Activated CD4-positive, alpha-beta T cell treated with anti-CD3 and anti-CD28 coated beads for 36 hours (primary cell): Measurements from ENCODE around the gene CNNM3. TPM values are rescaled to one million over a fixed set of nuclear protein-coding genes. Genes with fewer than 3 reads are reported as not detected.
"Not testable (repeated sequence)": the region's sequence is repeated elsewhere in the genome, so short reads cannot be mapped to it uniquely, and the experiment has no call there.

Source experiments
- ATAC-seq: fragments of 200-7000 bp; cut with Tn5 transposase; one replicate; pipeline ENCODE4 v1.10.0; 2021; ENCODE audit warnings: mild to moderate bottlenecking, moderate library complexity
- CTCF ChIA-PET: fragments of 350-600 bp; sonication (Branson Sonifier 250); formaldehyde crosslinking; loops from one replicate; lab custom pipeline; 2021; ENCODE audit warnings: antibody characterized with exemption; lab: Charles Lee
- POLR2A ChIA-PET: fragments of 350-600 bp; sonication (Branson Sonifier 250); formaldehyde crosslinking; loops from one replicate; lab custom pipeline; 2021; ENCODE audit warnings: antibody characterized with exemption, inconsistent platforms; lab: Charles Lee
- DNase-seq: peaks from one replicate; pipeline ENCODE4 v3.0.0-alpha.2; 2020
- H3K27ac Mint-ChIP-seq: one replicate; pipeline ENCODE4 v1.8.0; 2021; ENCODE audit warnings: mixed read lengths
- H3K27me3 Mint-ChIP-seq: one replicate; pipeline ENCODE4 v1.8.0; 2021; ENCODE audit warnings: mixed read lengths
- H3K36me3 Mint-ChIP-seq: one replicate; pipeline ENCODE4 v1.8.0; 2021; ENCODE audit warnings: low read depth, mixed read lengths
- H3K4me1 Mint-ChIP-seq: one replicate; pipeline ENCODE4 v1.8.0; 2021; ENCODE audit warnings: mixed read lengths
- H3K4me3 Mint-ChIP-seq: one replicate; pipeline ENCODE4 v1.8.0; 2021; ENCODE audit warnings: mild to moderate bottlenecking, moderate library complexity, mixed read lengths
- H3K9me3 Mint-ChIP-seq: one replicate; pipeline ENCODE4 v1.8.0; 2021; ENCODE audit warnings: low read depth, mixed read lengths
- intact Hi-C, 2 experiments: fragments of 100-400 bp; cut with DNase I in 1 of 2; cut with micrococcal nuclease in 1 of 2; formaldehyde crosslinking; loops; one replicate each; pipeline versions ENCODE4 v1.14.2 to v1.15.1; 2022 to 2024; cut with DNase I, micrococcal nuclease
- total RNA-seq, 2 experiments: library from RNA; stranded (reverse); gene quantifications; one replicate each; pipeline ENCODE4 v1.2.3, GENCODE V29; 2021

CNNM3 gene
- total RNA-seq, 2 experiments from 2014 or later, result 19.2 to 31.2 TPM

GRCh38 chr2:96783388-96783787 is 32.7 kb upstream of the CNNM3 start:
- Mint-ChIP-seq H3K4me3 (no peak overlapping the region), H3K4me1 (peaks cover 5% of the 10 kb centered on the region), H3K36me3 (peaks cover 4% of the 10 kb centered on the region), H3K9me3 (no peaks in the 10 kb centered on the region), H3K27ac (no peak overlapping the region), H3K27me3 (no peaks in the 10 kb centered on the region)
- ATAC-seq, result no peak
- intact Hi-C loops, result loop anchor here in 1 of 2 experiments (2.0 kb wide), 1 partner anchor 19 kb away; no protein-coding TSS in a partner anchor
- DNase-seq, result no peak
- ChIA-PET CTCF (interaction anchor here (0.6 to 0.7 kb wide), 2 partner anchors 20 to 665 kb away, joined by 3 to 4 read pairs; no protein-coding TSS in a partner anchor), POLR2A (interaction anchor here (0.6 to 1.0 kb wide), 3 partner anchors 22 to 577 kb away, joined by 3 to 4 read pairs (median 3); no protein-coding TSS in a partner anchor)

DNA sequence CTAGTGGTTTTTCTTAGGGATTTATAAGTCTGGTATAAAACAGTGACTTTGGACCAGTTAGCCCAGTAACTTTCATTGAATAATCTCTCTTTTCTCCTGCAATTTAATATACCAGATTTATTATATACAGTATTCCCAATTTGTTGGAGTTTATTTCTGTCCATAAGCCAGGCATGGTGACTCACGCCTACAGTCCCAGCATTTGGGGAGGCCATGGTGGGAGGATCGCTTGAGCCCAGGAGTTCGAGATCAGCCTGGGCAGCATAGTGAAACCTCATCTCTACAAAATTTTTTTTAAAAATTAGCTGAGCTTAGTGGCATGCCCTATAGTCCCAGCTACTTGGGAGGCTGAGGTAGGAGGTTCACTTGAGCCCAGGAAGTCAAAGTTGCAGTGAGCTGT is 28.7 kb upstream of the CNNM3 start:
- no peak for ATAC-seq
- H3K27me3 Mint-ChIP-seq, result no peaks in the 10 kb centered on the region
- peaks cover 5% of the 10 kb centered on the region for H3K4me1 Mint-ChIP-seq
- no peaks in the 10 kb centered on the region for H3K9me3 Mint-ChIP-seq
- DNase-seq, result no peak
- no peak overlapping the region for H3K4me3 Mint-ChIP-seq
- no peaks in the 10 kb centered on the region for H3K36me3 Mint-ChIP-seq
- intact Hi-C loops, result loop anchor here in 1 of 2 experiments (2.0 kb wide), 1 partner anchor 25 kb away; no protein-coding TSS in a partner anchor
- POLR2A ChIA-PET, result interaction anchor here (0.6 kb wide), 1 partner anchor 69 kb away, joined by 3 read pairs; no protein-coding TSS in a partner anchor
- H3K27ac Mint-ChIP-seq, result no peak overlapping the region
- CTCF ChIA-PET, result interaction anchor here (1.5 to 2.0 kb wide), 2 partner anchors 24 to 27 kb away, joined by 4 to 7 read pairs; no protein-coding TSS in a partner anchor

DNA sequence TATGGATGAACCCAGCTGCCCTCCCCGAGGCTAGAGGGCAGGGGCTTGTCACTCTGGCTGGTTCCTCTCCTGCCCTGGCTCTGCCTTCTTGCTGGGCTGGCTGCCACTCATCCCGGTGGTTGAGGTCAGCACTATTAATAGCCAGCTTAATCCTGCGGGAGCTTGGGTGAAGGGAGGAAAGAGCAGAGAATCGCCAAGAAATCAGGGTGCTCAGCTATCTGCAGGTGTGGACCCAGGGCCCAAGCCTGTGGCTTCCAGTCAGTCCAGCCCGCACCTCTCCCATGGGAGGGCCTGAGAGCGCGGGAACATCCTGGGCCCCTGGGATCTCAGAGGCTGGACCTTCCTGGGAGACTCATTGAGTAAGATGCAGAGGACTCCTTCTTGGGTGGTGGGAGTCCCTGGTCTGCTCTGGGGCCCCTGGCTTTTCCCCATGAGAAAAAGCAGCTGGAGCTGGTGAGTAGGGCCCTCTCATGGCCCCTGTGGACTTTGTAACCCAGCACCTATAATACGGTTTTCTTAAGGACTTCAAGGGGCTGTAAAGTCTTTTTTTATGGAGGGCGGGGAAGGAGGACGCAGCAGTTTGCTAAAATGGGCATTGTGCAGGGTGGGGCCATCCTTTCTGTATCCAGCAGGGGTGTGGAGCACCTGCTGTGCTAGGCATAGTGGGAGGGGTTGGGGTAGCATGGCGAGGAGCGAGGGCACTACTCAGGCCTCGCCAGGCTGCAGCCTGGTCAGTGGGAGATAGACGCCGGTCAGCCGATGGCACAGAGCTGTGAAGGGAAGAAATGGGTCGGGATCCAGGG is 27.4 kb upstream of the CNNM3 start:
- intact Hi-C loops, result no loop called here
- no peak overlapping the region for H3K4me3 Mint-ChIP-seq
- ChIA-PET CTCF (interaction anchor here (0.6 to 1.5 kb wide), 2 partner anchors 12 to 26 kb away, joined by 4 read pairs; no protein-coding TSS in a partner anchor), POLR2A (no interaction called here)
- H3K9me3 Mint-ChIP-seq, result no peaks in the 10 kb centered on the region
- no peaks in the 10 kb centered on the region for H3K27me3 Mint-ChIP-seq
- H3K4me1 Mint-ChIP-seq, result peaks cover 5% of the 10 kb centered on the region
- no peak overlapping the region for H3K27ac Mint-ChIP-seq
- H3K36me3 Mint-ChIP-seq, result no peaks in the 10 kb centered on the region
- ATAC-seq, result no peak
- no peak for DNase-seq

DNA sequence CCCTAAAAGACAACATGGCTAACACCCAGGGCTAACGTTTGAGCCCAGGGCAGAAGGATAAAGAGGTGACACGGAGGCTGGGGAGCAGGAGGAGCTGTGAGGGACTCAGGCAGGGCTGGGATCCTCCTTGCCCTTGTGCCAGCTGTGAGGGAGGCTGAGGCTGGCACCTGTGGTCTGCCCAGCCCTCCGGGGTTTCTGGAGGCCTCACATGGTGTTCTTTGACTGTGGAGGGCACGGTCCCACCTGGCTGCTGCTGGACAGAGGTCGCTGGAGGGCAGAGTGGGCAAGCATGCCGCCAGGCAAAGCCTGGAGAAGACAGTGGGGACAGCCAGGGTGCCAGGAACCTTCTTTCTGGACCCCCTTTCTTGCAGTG is 26.8 kb upstream of the CNNM3 start:
- H3K27me3 Mint-ChIP-seq, result no peaks in the 10 kb centered on the region
- H3K9me3 Mint-ChIP-seq, result no peaks in the 10 kb centered on the region
- no peak overlapping the region for H3K4me3 Mint-ChIP-seq
- H3K36me3 Mint-ChIP-seq, result no peaks in the 10 kb centered on the region
- POLR2A ChIA-PET, result no interaction called here
- H3K27ac Mint-ChIP-seq, result no peak overlapping the region
- CTCF ChIA-PET, result interaction anchor here (0.6 kb wide), 1 partner anchor 12 kb away, joined by 4 read pairs; no protein-coding TSS in a partner anchor
- DNase-seq, result no peak
- H3K4me1 Mint-ChIP-seq, result peaks cover 5% of the 10 kb centered on the region
- ATAC-seq, result no peak
- intact Hi-C loops, result no loop called here

DNA sequence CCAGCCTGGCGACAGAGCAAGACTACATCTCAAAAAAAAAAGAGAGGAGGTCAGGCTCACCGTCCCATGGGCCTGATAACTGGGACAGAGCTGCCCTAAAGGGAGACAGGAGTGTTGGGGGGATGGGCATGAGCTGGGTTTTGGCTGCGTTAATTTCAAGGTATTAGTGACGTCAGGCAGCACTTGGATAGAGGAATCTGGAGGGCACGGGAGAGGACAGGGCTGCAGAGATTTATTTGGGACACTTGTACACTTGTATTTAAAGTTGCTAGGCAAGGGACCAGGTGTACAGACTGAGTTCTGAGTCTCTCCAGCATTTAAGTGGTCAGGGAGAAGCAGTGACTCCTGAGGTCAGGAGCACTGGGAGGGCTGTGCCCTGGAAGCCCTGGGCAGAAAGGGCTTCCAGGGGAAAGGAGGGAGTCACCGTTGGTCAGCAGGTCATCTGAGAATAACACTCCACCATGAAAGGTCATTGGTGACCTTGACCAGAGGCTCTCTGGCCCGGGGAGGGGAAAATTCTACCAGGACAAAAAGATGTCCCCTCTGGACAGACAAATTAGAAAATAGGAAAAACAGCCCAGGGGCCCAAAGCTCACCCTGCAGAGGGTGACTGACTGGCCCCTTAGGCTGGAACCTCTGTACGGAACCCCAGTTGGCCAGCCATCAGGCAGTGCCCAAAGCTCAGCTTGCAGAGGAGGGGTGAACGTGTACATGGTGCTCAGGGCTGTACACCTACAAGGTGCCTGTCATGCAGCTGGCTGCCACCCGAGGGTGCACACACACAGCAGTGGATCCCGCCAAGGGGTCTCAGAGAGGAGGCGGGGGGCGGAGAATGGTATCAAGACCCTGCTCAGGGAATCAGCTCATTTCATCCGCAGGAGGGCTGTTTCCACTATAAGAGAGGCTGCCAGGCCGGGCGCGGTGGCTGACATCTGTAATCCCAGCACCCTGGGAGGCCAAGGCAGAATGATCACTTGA is 23.0 kb upstream of the CNNM3 start:
- H3K36me3 Mint-ChIP-seq, result no peaks in the 10 kb centered on the region
- H3K4me1 Mint-ChIP-seq, result no peaks in the 10 kb centered on the region
- no peak overlapping the region for H3K4me3 Mint-ChIP-seq
- no peaks in the 10 kb centered on the region for H3K9me3 Mint-ChIP-seq
- ChIA-PET CTCF (interaction anchor here (0.6 to 1.0 kb wide), 2 partner anchors 12 to 79 kb away, joined by 3 read pairs; no protein-coding TSS in a partner anchor), POLR2A (interaction anchor here (0.5 to 0.6 kb wide), 3 partner anchors 9 to 47 kb away, joined by 3 read pairs; no protein-coding TSS in a partner anchor)
- ATAC-seq (no peak), DNase-seq (no peak)
- intact Hi-C loops, result no loop called here
- H3K27me3 Mint-ChIP-seq, result no peaks in the 10 kb centered on the region
- H3K27ac Mint-ChIP-seq, result no peak overlapping the region

DNA sequence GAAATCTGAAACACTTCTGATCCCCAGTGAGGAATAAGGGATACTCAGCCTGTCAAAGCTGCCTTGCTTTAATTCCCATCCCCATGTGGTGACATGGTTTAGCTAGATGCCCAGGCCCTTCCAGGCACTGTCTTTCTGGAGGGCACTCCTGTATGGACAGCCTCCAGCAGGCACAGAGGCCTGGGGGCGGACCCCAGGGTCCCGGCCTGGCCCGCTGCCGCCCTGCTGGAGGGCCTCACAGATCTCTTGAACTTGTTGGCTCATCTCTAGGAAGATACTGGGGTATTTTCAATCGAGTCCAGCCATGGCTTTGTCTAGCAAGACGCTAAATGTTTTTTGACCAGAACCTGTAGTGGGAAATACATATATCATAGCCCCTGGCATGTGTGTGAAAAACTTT is 21.0 kb upstream of the CNNM3 start:
- intact Hi-C loops, result loop anchor here in 1 of 2 experiments (2.0 kb wide), 2 partner anchors 20 to 32 kb away; no protein-coding TSS in a partner anchor
- ATAC-seq (no peak), DNase-seq (no peak)
- Mint-ChIP-seq H3K4me3 (no peak overlapping the region), H3K27ac (no peak overlapping the region), H3K9me3 (no peaks in the 10 kb centered on the region), H3K36me3 (no peaks in the 10 kb centered on the region), H3K27me3 (no peaks in the 10 kb centered on the region), H3K4me1 (no peaks in the 10 kb centered on the region)
- CTCF ChIA-PET, result no interaction called here
- POLR2A ChIA-PET, result no interaction called here

DNA sequence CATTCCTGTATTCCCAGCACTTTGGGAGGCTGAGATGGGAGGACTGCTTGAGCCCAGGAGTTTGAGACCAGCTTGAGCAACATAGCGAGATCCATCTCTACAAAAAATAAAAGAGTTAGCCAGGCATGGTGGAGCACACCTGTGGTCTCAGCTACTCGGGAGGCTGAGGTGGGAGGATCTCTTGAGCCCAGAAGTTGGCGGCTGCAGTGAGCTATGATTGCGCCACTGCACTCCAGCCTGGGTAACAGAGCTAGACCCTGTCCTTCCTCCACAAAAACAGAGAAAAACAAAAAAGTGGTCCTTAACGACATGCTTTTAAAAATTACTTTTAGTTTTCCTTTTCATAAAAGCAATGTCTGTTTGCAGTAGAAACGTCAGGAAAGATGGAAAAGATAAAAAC is 19.6 kb upstream of the CNNM3 start:
- H3K36me3 Mint-ChIP-seq, H3K9me3 Mint-ChIP-seq, H3K27ac Mint-ChIP-seq, H3K27me3 Mint-ChIP-seq, POLR2A ChIA-PET, H3K4me3 Mint-ChIP-seq, ATAC-seq, intact Hi-C loops, DNase-seq, H3K4me1 Mint-ChIP-seq: not testable (repeated sequence)
- CTCF ChIA-PET, result interaction anchor here (2.6 kb wide), 1 partner anchor 34 kb away, joined by 7 read pairs; no protein-coding TSS in a partner anchor

- Mint-ChIP-seq H3K27me3 (no peaks in the 10 kb centered on the region), H3K4me3 (no peak overlapping the region), H3K27ac (no peak overlapping the region), H3K36me3 (no peaks in the 10 kb centered on the region), H3K4me1 (no peaks in the 10 kb centered on the region), H3K9me3 (no peaks in the 10 kb centered on the region)
- ChIA-PET POLR2A (no interaction called here), CTCF (interaction anchor here (0.6 to 2.6 kb wide), 2 partner anchors 34 to 186 kb away, joined by 3 to 7 read pairs; no protein-coding TSS in a partner anchor)
- intact Hi-C loops, result no loop called here
- ATAC-seq (no peak), DNase-seq (no peak)
These were observed 18.9 kb upstream of the CNNM3 start for GRCh38 chr2:96797066-96797625.

- Mint-ChIP-seq H3K9me3 (no peaks in the 10 kb centered on the region), H3K4me3 (no peak overlapping the region), H3K27ac (no peak overlapping the region), H3K36me3 (no peaks in the 10 kb centered on the region), H3K4me1 (no peaks in the 10 kb centered on the region), H3K27me3 (no peaks in the 10 kb centered on the region)
- CTCF ChIA-PET, result interaction anchor here (0.6 to 2.6 kb wide), 5 partner anchors 20 to 164 kb away, joined by 3 to 7 read pairs (median 4); no protein-coding TSS in a partner anchor
- POLR2A ChIA-PET, result no interaction called here
- no peak for DNase-seq
- ATAC-seq, result no peak
- intact Hi-C loops, result no loop called here
These were observed 17.1 kb upstream of the CNNM3 start for GRCh38 chr2:96798733-96799622.

DNA sequence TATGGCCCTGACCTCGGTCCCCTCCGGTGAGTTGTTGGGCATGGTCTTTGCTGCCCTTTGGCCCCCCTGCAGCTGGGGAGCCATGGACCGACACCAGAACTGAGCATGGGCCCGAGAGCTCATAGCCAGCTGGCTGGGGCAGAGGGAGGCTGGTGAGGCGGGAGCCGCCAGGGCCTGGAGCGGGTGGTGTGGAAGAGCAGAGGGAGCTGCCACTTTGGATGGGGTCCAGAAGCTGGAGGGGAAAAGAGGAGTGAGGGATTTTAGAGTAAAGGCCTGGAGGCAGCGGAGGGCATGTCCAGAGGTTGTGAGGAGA is 16.5 kb upstream of the CNNM3 start:
- no peaks in the 10 kb centered on the region for H3K27me3 Mint-ChIP-seq
- CTCF ChIA-PET, result interaction anchor here (0.6 to 2.4 kb wide), 8 partner anchors 15 to 211 kb away, joined by 3 to 7 read pairs (median 4); no protein-coding TSS in a partner anchor
- DNase-seq (no peak), ATAC-seq (no peak)
- intact Hi-C loops, result no loop called here
- POLR2A ChIA-PET, result interaction anchor here (1.3 kb wide), 1 partner anchor 17 kb away, joined by 5 read pairs; the partner anchor contains the start of gene CNNM3
- H3K4me1 Mint-ChIP-seq, result no peaks in the 10 kb centered on the region
- H3K9me3 Mint-ChIP-seq, result no peaks in the 10 kb centered on the region
- H3K4me3 Mint-ChIP-seq, result no peak overlapping the region
- H3K36me3 Mint-ChIP-seq, result no peaks in the 10 kb centered on the region
- H3K27ac Mint-ChIP-seq, result no peak overlapping the region
